GM12864 (cell line): Measurements from ENCODE around the gene RPL12.

Experiments
- DNase-seq: peaks from one replicate; pipeline ENCODE4 v3.0.0-alpha.2; 2011; ENCODE audit warnings: low read depth
- H3K4me3 ChIP-seq: 2 replicates; pipeline ENCODE4 v1.5.1; 2011; ENCODE audit warnings: mild to moderate bottlenecking, low read depth, low read length, control low read depth
- TF ChIP-seq, protein P1 (sequence below): IDR thresholded peaks from 2 replicates; pipeline ENCODE4 v1.5.1; 2011; ENCODE audit warnings: low read depth, mild to moderate bottlenecking, moderate library complexity, low read length, control low read depth, inconsistent platforms; ENCODE audit errors: missing control alignments

RPL12 gene

DNA sequence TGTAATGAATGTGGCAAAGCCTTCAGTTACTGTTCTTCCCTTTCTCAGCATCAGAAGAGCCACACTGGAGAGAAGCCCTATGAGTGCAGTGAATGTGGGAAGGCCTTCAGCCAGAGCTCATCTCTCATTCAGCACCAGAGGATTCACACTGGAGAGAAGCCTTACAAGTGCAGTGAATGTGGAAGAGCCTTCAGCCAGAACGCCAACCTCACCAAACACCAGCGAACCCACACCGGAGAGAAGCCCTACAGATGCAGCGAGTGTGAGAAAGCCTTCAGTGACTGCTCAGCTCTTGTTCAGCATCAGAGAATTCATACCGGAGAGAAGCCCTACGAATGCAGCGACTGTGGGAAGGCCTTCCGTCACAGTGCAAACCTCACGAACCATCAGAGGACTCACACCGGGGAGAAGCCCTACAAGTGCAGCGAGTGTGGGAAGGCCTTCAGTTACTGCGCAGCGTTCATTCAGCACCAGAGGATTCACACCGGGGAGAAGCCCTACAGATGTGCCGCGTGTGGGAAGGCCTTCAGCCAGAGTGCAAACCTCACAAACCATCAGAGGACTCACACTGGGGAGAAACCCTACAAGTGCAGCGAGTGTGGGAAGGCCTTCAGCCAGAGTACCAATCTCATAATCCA, 6.8 kb downstream of the RPL12 start:
- no peak for DNase-seq
- H3K4me3 ChIP-seq = no peak overlapping the region

DNA sequence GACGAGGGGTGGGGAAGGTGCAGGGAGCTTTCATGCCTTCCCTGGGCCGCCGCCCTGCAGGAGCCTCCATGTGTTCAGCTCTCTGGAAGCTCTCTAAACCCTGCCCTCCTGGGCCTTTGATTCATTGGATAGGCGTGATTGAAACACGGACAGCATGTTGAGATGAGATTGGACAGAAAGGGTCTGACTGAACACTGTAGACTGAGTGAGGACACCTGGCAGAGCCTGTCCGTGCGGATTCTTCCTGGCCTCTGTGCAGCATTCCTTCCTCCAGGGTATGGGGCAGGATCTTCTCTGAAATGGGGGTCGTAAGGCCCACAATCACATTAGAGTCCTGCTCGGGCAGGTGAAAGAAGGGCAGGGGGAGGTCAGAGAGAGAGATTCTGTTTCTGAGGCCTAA, 12.8 kb downstream of the RPL12 start:
- H3K4me3 ChIP-seq = no peak overlapping the region
- TF ChIP-seq, protein P1, sequence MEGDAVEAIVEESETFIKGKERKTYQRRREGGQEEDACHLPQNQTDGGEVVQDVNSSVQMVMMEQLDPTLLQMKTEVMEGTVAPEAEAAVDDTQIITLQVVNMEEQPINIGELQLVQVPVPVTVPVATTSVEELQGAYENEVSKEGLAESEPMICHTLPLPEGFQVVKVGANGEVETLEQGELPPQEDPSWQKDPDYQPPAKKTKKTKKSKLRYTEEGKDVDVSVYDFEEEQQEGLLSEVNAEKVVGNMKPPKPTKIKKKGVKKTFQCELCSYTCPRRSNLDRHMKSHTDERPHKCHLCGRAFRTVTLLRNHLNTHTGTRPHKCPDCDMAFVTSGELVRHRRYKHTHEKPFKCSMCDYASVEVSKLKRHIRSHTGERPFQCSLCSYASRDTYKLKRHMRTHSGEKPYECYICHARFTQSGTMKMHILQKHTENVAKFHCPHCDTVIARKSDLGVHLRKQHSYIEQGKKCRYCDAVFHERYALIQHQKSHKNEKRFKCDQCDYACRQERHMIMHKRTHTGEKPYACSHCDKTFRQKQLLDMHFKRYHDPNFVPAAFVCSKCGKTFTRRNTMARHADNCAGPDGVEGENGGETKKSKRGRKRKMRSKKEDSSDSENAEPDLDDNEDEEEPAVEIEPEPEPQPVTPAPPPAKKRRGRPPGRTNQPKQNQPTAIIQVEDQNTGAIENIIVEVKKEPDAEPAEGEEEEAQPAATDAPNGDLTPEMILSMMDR = no peak
- no peak for DNase-seq

More for the DNA sequence above, 6.8 kb downstream of the RPL12 start:
- TF ChIP-seq, protein P1 = no peak

DNA sequence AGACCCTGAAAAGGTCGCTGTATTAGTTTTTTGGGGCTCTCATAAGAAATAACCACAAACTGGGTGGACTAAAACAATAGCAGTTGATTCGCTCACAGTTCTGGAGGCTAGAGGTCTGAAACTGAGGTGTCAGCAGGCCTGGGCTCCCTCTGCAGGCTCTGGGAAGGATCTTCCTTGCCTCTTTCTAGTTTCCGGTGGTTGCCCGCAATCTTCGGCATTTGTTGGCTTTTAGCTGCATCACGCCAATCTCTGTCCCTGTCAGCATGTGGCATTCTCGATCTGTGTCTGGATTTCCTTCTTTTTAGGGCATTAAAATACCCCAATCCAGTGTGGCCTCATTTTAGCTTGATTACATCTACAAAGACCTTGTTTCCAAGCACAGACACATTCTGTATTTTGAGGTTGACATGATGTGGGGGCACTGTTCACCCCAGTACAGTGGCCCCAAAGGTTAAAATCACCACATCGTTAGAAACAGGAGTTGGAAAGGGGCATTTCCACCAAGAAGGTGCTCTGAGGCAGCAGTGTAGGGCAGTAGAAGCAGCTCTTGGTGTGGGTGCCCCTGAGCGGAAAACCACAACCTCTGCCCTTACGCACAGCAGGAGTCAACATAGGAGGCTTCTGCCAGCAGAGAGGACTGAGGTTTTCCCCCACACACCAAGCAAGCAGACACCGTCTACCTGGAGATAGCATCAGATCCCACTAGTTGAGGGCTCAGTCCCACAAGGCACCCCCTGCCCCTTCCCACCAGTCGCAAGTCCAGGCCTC, 13.5 kb downstream of the RPL12 start:
- TF ChIP-seq, protein P1 = no peak

DNA sequence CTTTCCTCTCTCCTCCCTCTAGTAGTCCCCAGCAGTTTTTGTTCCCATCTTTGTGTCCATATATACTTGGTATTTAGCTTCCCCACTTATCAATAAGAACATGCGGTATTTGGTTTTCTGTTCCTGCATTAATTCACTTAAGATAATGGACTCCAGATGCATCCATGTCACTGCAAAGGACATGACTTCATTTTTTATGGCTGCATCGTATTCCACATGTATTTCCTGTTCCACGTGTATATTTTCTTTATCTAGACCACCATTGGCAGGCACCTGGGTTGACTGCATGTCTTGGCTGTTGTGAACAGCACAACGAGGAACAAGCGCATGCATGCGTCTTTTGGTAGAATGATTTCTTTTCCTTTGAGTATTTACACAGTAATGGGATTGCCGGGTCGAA, 20.8 kb downstream of the RPL12 start:
- H3K4me3 ChIP-seq = no peak overlapping the region
- no peak for DNase-seq
- TF ChIP-seq, protein P1 = no peak

More for the DNA sequence above, 13.5 kb downstream of the RPL12 start:
- DNase-seq = no peak
- no peak overlapping the region for H3K4me3 ChIP-seq

DNA sequence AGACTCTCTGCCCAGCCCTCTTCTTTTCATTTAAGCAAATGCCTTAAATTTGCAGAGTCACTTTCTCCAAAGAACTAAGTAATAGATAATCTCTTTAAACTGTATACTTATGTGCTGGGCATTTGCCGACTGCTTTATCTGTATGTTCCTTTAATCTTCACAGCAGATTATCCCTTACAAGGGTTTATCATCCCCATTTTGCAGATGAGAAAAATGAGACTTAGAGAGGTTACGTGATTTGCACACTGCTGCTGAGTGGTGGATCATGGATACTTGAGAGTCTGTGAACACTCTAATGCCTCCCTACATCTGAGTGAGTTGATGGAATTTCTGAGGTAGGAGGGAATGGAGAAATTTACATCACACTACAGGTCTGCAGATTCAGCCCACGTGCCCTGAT, 22.9 kb downstream of the RPL12 start:
- DNase-seq = no peak
- TF ChIP-seq, protein P1 = no peak
- no peak overlapping the region for H3K4me3 ChIP-seq

DNA sequence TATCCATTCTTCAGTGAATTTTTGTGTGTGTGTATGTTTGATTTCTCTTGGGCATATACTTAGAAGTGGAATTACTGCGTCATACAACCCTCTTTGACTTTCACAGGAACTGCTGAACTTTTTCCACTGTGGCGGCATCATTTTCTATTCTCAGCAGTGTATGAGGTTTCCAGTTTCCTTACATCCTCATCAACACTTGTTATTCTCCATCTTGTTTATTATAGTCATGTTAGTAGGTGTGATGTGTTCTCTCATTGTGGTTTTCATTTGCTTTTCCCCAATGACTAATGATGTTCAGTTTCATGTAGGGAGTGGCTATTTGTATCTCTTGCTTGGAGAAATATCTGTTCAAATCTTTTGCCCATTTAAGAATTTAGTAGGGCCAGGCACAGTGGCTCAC, 24.4 kb downstream of the RPL12 start:
- no peak for DNase-seq
- H3K4me3 ChIP-seq = no peak overlapping the region
- TF ChIP-seq, protein P1 = no peak

DNA sequence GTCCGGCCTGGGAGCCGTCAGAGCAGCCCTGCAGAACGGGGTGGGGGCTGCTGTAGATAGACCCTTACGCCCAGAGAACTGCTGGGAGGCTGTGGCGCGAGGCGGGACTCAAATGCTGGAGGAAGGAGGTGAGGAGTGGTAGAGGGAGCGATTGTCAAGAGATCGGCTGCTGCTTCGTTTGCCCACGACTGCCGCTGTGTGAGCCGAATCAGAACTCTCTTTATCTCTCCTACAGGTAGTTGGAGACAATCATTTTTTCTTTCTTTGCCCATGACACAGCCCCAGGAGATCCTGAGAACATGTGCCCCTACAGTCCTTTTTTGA, 26.6 kb downstream of the RPL12 start:
- TF ChIP-seq, protein P1 = no peak
- peak overlapping the region; percentile 95 for H3K4me3 ChIP-seq
- no peak for DNase-seq
